G401.6 (cell line): ENCODE data around the gene STOM.

Source experiments
- FAIRE-seq: peaks from 2 replicates; lab custom pipeline; 2012; peaks lifted over from hg19 to GRCh38; lab: Jason Lieb, UNC

STOM gene

DNA sequence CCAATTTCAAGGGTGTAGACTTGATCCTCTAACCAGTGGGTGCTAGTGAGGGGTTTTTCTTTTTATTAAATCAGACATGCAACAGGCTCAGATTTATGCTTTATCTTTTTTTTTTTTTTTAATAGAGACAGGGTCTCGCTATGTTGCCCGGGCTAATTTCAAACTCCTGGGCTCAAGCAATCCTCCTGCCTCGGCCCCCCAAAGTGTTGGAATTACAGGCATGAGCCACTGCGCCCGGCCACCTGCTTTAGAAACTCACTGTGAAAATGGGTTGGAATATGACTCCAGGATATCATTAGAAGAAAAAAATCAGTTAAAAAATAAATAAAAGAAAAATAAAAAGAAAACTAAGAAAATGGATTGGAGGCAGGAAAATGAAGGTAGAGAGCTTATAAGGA lies 50.7 kb downstream of the STOM start:
- no peak for FAIRE-seq

DNA sequence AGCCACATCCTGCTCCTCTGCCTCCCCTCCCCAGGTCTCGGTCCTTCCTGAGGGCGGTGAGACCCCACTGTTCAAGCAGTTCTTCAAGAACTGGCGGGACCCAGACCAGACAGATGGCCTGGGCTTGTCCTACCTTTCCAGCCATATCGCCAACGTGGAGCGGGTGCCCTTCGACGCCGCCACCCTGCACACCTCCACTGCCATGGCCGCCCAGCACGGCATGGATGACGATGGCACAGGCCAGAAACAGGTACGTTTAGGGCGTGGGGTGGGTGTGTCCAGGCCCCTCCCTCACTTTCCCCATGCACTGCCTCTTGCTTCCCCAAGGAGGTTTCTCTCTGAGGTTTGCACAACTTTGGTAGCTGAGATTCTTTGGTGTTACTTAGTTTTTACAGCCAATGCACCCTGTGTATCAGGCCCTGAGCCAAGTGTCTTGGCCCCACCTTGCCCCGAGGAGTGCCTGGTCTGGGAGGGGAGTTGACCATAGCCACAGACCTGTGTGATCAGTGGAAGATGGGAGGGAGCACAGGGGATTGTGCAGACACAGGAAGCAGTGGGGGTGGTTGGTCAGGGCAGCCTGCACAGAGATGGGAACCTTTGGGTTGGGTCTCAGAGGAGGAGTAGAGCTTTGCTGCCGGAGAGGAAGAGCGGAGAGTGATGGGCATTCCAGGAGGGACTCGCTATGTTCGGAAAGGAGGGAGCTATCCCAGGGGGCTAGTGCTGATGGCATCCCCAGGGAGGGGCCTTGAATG lies 51.2 kb downstream of the STOM start:
- no peak for FAIRE-seq

DNA sequence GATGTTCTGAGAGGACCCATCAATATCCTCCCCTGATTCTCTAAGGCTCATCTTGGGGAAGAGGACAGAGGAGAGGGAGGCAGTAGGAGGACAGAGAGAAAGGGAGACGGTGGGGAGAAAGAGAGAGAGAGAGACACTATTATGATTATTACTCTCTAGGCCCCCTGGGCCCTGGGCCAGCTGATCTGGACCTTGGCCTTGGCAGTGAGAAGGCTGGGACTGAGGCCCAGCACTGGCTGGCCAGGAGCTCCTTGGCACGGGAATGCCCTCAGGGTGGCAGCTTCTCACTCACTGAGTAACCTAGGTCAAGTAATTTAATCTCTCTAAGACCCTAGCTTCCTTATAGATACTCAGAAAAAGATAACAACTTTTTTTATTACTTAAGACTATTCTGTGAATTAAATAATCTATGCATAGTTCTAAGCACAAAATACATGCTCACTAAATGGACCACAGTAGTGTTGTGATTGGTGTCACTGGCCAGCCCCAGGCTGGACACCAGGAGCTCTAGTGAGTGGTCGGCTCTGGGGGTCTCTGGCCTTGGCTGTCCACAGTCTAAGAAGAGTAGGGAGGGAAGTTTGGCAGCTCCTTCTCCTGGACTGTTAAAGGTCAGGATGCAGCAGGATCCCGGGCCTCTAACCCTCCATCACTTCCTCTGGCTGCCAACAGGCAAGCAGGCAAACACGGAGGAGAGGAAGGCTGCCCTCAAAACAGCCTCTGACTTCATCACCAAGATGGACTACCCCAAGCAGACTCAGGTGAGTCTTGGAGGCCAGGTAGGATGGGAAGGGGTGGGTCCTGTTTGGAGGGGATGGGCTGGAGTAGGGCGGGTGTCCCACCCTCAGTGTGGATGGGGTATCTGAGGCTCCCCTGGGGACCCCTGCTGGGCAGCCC lies 52.1 kb downstream of the STOM start:
- no peak for FAIRE-seq

DNA sequence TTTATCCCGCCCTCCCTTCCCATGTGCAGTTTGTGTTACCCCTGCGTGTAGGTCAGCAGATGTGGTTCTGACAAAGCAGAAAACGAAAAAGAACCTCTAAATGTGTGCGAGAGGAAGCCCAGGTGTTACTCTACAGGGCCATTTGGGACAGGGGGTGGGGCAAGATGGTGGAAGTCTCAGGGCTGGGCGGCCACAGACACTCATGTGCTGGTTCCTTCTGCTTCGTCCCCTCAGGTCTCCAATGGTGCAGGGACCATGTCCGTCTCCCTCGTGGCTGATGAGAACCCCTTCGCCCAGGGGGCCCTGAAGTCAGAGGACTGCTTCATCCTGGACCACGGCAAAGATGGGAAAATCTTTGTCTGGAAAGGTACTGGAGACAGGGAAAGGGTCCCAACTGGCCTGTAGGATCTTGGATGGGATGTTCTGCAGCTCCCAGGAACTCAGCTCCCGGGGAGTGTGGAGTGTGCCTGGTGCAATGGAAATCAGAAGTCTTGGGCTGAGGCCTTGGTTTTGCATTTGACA lies 53.1 kb downstream of the STOM start:
- FAIRE-seq, result no peak

DNA sequence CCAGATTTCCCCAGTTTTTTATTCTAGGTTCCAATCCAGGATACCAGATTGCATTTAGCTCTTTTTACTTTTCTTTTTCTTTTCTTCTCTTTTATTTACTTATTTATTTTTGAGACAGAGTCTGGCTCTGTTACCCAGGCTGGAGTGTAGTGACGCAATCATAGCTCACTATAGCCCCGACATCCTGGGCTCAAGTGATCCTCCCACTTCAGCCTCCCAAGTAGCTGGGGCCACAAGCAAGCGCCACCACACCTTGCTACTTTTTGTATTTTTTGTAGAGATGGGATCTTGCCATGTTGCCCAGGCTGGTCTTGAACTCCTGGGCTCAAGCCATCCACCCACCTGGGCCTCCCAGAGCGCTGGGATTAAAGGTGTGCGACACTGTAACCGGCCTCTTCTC lies 53.7 kb downstream of the STOM start:
- no peak for FAIRE-seq

DNA sequence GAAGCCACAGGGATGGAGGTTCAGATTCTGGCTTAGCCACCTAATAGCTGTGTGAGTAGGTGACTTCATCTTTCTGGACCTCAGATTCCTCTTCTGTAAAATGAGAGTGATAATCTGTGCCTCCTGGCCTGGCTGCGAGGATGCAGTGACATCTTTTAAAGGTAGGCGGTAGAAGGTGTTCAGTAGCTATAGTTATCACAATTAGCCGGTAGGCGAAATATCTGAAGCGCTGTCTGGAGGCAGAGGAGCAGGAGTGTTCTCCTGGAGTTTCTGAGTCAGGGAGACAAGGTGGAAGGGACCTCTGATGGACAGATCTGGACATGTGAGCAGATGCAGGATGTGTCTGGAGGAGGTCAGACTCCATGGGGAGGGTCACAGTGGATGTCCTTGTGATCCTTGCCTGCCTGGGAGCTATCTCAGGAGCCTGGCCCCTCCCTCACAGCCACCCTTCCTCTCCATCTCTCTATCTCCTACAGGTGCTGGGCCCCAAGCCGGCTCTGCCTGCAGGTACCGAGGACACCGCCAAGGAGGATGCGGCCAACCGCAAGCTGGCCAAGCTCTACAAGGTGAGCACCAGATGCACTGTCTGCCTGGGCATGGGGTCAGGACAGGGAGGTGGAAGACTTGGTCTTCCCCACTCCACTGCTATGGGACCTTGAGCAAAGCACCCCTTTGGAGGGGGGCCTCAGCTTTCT lies 56.4 kb downstream of the STOM start:
- FAIRE-seq, result no peak

DNA sequence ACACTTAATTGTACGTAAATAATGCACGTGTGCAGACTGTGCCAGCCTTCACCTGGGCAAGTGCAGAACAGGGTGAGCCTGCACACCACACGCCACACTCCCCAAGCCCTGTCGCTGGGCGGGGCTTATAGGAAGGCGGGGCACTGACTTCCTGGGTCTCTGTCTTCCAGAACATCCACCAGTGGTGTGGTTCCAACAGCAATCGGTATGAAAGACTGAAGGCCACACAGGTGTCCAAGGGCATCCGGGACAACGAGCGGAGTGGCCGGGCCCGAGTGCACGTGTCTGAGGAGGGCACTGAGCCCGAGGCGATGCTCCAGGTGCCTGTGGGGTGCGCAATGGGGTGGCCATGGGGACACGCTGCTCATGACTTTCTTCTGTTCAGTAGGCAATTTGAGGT lies 57.9 kb downstream of the STOM start:
- no peak for FAIRE-seq

DNA sequence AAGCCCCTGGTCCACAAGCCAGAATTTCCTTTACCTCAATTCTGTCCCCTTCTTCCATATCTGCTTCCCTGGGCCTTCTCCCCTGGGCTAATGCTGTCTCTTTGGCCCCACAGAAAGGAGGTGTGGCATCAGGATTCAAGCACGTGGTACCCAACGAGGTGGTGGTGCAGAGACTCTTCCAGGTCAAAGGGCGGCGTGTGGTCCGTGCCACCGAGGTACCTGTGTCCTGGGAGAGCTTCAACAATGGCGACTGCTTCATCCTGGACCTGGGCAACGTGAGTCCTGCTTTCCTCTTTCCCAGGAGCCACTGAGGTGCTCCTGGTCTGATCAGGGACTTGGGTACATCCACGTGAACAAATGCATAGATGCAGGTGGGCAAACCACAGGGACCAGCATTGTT lies 59.5 kb downstream of the STOM start:
- no peak for FAIRE-seq

DNA sequence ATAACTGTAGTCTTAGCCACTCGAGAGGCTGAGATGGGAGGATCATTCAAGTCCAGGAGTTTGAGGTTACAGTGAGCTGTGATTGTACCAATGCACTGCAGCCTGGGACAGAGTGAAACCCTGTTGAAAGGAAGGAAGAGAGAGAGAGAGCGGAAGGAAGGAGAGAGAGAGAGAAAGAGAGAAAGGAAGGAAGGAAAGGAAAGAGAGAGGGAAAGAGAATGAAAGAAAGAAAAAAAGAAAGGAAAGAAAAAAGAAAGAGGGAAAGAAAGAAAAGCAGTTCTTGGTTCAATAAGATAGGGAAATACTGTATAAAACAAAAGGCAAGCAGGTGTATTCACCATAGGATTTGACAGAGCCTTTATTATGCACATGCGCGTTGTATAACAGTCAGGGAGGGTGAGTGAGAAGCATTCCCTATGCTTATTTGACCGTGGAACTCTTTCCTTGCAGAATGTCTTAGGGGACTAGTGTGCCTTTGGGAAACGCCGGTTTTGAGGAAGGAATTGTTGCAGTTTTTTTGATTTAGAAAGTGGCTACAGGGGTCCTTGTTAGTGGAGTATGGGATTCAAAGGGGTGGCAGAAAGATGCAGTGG lies 60.1 kb downstream of the STOM start:
- no peak for FAIRE-seq

DNA sequence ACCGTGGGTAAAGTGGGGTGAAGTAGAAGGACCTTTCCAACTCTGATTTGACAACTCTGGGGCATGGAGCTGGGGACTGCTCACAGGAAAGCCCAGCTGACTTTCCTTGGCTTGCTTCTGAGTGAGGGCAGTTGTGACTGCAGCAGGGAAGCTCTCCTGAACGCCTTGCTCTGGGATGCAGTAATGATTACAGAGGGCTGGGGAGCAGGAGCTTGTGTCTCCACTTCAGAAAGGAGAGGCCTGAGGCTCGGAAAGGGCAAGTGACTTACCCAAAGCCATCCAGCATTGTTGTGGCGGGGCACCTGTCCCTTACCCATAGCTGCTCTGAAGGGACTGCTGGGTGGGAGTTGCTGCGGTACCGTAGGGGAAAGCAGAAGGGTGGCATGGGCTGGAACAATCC lies 60.9 kb downstream of the STOM start:
- no peak for FAIRE-seq

DNA sequence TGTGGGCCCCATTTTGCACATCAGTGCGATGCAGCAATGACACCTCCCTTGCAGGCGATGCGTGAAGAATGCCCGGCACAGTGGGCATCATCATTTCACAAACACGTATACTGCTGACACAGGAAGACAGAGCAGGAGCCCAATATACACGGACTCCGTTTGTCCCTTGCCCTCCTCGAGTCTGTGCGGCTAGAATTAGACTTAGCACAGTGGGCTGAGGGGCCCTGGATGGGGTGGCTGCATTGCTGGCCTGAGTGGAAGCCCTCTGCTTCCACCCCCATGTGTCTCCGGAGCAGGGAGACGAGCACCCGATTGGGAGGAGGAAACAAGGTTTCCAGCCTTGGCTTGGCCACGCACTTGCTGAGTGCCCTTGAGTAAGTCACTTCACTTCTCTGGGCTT lies 61.3 kb downstream of the STOM start:
- FAIRE-seq, result no peak

DNA sequence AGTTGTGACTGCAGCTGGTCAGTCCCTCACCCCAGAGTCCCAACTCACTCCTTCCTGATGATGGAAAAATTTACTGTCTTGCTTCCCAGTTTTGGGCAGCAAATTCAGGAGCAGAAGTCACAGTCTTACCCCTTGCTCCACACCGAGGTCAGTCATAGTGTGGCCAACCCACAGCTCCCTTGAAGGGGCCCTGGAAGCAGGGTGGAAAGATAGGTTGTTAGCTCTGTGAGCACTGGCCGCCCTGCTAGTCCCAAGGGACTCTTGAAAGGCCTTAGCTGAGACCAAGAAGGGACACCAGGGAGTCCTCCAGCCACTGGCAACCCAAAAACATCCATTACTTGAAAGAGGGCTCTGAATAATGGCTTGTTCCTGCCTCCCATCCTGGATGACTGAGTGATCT lies 62.1 kb downstream of the STOM start:
- FAIRE-seq, result no peak

DNA sequence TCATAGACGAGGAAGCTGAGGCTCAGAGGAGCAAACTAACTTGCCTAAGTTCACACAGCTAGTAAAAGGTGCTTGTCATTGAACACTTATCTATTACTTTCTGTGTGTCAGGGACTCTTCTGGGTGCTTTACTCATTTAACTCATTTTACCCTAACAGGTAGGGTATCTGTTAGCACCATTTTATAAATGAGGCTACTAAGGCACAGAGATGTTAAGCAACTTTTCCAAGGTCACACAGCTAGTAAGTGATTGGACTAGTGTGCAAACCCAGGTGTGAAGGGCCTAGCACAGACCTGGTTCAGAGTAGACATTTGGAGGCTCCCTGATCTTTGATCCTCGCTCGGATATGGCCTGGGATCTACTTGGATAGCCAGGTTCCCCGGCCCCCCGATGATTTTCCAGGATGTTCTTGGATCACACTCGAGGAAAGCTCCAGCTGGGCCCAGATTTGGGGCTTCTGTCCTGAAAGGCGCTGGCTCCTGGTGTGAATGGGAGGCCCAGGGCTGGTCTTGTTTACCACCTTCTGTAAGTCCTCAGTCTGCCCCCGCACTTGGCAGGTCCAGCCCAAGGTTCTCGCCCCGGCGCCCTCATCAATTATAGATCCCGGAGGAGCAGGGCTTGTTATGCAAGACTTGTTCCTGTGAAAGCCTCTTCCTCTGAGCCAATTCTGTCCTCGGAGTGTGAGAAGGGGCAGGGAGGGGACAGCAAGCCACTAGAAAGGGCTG lies 64.6 kb downstream of the STOM start:
- no peak for FAIRE-seq

DNA sequence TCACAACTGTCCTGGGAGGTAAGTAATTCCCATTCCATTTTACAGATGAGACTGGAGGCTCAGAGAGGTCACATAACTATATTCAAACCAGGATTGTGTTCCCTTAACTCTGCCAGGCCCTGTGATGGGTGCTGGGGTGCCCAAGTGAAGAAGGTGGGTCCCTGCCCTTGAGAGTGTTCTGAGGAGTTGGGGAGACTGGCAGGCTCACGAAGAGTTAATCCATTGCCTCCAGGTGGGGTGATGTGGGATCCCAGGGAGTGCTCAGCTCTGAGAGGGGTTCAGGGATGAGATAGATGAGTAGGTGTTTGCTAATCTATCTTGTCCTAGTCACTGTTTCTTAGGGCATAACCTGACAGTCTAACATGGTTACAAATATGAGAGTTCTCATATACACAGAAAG lies 65.3 kb downstream of the STOM start:
- FAIRE-seq, result no peak

DNA sequence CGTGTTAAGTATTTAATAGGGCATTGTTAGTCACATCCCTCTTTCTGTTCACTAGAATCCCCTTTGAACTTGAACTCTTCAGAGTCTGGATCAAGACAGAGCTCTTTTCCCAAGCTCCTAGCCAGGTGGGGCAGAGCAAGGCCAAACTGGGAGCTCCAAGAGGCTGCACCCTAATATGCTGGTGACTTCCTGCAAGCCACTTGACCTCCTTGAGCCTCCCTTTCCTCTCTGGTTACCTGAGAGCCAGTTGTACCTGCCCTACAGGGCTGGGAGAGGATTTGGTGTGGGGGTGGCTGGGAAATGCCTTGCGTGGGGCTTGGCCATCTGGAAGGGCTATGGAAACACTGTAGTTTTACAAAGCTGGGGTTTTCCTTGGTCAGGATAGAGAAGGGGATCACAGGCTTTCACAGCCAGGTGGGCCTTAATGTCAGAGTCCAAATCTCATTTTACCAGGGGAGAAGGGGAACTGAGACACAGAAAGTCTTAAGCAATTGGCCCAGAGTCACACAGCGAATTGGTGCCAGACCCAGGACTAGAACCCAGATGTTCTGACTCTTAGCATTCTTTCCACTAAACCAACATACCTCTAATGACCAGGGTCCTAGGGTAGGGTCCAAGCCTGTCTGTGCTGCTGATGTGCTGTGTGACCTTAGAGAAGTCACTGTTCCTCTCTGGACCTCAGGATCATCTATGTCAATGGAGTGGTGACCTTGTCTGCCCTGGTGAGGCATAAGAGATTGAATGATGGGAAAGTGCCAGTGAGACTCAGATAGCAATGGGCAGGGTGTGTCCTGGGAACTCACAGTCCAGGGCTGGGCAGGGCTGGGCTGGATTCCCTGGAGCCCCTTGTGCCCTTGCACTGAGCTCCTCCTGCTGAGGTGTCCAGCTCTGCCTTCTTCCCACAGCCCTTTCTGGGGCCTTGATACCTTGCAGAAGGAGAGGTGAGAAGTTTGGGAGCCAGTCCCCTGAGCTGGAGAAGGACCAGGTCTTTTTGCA lies 66.3 kb downstream of the STOM start:
- FAIRE-seq, result no peak

DNA sequence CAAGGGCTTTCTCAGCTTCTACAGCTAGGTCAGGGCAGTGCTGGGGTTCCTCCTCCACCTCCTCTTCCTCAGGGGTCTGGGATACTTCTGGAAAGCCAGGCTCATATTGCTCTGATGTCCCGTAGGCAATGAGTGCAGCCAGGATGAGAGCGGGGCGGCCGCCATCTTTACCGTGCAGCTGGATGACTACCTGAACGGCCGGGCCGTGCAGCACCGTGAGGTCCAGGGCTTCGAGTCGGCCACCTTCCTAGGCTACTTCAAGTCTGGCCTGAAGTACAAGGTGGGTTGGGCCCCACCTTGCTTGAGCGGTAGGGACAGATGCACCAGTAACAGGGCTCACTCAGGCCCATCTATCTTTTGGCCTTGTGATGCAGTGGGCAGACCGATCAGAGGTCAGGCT lies 67.3 kb downstream of the STOM start:
- no peak for FAIRE-seq

DNA sequence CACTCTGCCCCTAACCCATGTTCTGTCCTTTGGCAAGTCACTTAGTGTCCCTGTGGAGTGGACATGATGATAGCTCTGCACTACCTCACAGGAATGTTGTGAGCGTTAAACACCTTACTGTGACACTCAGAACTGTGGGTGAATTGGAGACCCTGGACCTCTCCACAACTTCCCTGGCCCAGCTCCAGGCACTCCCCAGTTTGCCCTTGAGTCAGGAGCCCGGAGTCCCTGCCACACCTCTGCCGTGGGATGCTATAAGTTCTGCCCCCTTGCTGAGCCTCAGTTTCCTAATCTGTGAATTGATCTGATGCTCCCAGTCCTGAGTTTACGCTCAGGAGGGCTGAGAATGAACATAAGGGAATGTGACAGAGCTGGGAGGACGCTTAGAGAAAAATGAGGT lies 67.7 kb downstream of the STOM start:
- FAIRE-seq, result no peak

DNA sequence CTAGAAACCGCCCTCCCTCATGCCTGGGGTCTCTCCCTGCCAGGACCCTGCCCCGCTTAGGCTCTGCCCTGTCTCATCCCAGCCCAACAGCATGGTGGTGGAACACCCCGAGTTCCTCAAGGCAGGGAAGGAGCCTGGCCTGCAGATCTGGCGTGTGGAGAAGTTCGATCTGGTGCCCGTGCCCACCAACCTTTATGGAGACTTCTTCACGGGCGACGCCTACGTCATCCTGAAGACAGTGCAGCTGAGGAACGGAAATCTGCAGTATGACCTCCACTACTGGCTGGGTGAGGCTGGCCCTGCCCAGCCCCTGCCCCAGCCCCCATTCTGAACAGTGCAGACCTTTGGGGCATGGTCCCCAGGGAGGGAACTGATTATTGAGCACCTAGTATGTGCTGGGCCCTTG lies 68.2 kb downstream of the STOM start:
- no peak for FAIRE-seq

DNA sequence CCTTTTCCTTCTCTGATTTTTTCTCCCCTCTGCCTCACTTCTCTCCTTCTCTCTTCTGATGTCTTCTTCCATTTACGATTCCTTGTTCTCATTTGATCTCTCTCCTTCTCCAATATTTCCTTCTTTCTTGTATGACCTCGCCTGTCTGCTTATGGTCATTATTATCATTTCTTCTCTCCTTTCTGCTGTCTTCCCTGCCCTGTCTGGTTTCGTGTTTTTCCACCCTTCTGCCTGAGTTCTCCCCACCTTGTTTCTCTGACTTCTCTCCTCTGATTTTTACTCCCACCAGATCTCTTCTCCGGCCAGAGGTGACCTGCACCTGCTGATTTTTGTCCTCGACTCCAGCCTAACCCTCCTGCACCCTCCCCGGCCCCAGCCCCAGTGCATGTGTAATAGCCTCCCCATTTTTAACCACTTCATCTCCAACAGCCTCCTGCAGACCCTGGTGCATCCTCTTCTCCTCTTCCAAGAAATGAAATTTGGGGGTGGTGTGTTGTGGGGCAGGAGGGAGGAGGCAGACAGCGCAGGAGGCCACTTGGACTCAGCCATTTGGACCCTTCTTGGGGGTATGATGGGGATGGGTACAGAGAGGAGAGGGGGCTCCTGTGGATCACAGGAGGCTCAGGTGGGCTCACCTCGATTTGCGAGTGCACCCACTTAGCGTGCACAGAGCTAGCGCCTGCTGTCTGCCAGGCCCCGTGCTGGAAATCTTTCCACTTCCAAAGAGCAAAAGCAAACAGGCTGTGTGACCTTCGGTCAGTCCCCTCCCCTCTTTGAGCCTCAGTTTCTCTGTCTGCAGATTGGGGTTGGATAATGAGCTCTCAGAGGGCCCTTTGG lies 69.5 kb downstream of the STOM start:
- no peak for FAIRE-seq
